Gastroesophageal sphincter (tissue), 3 donors: ENCODE results near the gene GNG2.
A peak's percentile ranks its signal among the peaks of the same experiment; 100 is the strongest.

Experiments
- POLR2A ChIP-seq, 2 donors: fragments of 450-650 bp; IDR thresholded peaks; one replicate each; pipeline ENCODE4 v1.6.1; 2017; ENCODE audit warnings: antibody characterized with exemption in 2 of 2, mild to moderate bottlenecking in 2 of 2, moderate library complexity in 1 of 2
- POLR2AphosphoS5 ChIP-seq: sonication (generic); formaldehyde crosslinking; IDR thresholded peaks from one replicate; pipeline ENCODE4 v1.6.1; 2017; ENCODE audit warnings: antibody characterized with exemption
- TF ChIP-seq, protein P1 (sequence below), 4 experiments: fragments of 200-600 bp in 2 of 4; fragments of 450-650 bp in 2 of 4; sonication (generic) in 1 of 4; IDR thresholded peaks; one replicate each; pipeline ENCODE4 v1.5.1; 2017 to 2019; ENCODE audit warnings: antibody characterized with exemption in 4 of 4, mild to moderate bottlenecking in 2 of 4, moderate library complexity in 2 of 4

GRCh38 chr14:51989293-51990234 is 129.2 kb downstream of the GNG2 start, which contains the start of gene RTRAF:
- TF ChIP-seq, protein P1, sequence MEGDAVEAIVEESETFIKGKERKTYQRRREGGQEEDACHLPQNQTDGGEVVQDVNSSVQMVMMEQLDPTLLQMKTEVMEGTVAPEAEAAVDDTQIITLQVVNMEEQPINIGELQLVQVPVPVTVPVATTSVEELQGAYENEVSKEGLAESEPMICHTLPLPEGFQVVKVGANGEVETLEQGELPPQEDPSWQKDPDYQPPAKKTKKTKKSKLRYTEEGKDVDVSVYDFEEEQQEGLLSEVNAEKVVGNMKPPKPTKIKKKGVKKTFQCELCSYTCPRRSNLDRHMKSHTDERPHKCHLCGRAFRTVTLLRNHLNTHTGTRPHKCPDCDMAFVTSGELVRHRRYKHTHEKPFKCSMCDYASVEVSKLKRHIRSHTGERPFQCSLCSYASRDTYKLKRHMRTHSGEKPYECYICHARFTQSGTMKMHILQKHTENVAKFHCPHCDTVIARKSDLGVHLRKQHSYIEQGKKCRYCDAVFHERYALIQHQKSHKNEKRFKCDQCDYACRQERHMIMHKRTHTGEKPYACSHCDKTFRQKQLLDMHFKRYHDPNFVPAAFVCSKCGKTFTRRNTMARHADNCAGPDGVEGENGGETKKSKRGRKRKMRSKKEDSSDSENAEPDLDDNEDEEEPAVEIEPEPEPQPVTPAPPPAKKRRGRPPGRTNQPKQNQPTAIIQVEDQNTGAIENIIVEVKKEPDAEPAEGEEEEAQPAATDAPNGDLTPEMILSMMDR (IDR thresholded peaks at IDR 0.05), result peak in 1 of 4 experiments; percentile 19
- TF ChIP-seq POLR2A (IDR thresholded peaks at IDR 0.05), result peak; percentile 88 to 92
- TF ChIP-seq POLR2AphosphoS5, result peak; percentile 96
